A673 (cell line): ENCODE results near the gene GATAD2A.

Source experiments
- EZH2 ChIP-seq: fragments of 200-600 bp; sonication (generic); IDR thresholded peaks from 2 replicates; pipeline ENCODE4 v1.6.1; 2017; ENCODE audit warnings: borderline replicate concordance, low read depth, mild to moderate bottlenecking, mixed read lengths, antibody characterized with exemption, low read length; ENCODE audit not compliant: poor library complexity, severe bottlenecking
- TF ChIP-seq, protein P1 (sequence below): fragments of 300-800, 200-600 bp; sonication (generic); conservative IDR thresholded peaks from 2 replicates; pipeline ENCODE4 v1.5.1; 2017; ENCODE audit warnings: low read depth, mild to moderate bottlenecking, antibody characterized with exemption, low read length, moderate library complexity, mixed read lengths

- TF ChIP-seq, protein P1, sequence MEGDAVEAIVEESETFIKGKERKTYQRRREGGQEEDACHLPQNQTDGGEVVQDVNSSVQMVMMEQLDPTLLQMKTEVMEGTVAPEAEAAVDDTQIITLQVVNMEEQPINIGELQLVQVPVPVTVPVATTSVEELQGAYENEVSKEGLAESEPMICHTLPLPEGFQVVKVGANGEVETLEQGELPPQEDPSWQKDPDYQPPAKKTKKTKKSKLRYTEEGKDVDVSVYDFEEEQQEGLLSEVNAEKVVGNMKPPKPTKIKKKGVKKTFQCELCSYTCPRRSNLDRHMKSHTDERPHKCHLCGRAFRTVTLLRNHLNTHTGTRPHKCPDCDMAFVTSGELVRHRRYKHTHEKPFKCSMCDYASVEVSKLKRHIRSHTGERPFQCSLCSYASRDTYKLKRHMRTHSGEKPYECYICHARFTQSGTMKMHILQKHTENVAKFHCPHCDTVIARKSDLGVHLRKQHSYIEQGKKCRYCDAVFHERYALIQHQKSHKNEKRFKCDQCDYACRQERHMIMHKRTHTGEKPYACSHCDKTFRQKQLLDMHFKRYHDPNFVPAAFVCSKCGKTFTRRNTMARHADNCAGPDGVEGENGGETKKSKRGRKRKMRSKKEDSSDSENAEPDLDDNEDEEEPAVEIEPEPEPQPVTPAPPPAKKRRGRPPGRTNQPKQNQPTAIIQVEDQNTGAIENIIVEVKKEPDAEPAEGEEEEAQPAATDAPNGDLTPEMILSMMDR: no peak
- no peak for TF ChIP-seq EZH2
Measured at GRCh38 chr19:19482809-19483596, 77.5 kb downstream of the GATAD2A start.
